HepG2 (cell line): ENCODE data around the gene PREX1. TPM values are rescaled to one million over a fixed set of nuclear protein-coding genes. Genes with fewer than 3 reads are reported as not detected.

ENCODE experiments used
- ATAC-seq: fragments of 200-7000 bp; cut with Tn5 transposase; 3 replicates; pipeline ENCODE4 v1.9.1; 2020; ENCODE audit warnings: mild to moderate bottlenecking, moderate library complexity
- BruUV-seq: library from RNA; stranded (reverse); fragments of 400-500 nt; replicated peaks from 2 replicates; lab custom pipeline; 2021; lab: Mats Ljungman, UMichigan
- CTCF ChIA-PET: fragments of 300-600 bp; formaldehyde crosslinking; extraction: SDS; loops from one replicate; lab custom pipeline; 2021; ENCODE audit warnings: low total read pairs, inconsistent platforms, low intra/inter-chr PET ratio; lab: Yijun Ruan, JAX
- POLR2A ChIA-PET: fragments of 350-600 bp; sonication (Branson Sonifier 250); formaldehyde crosslinking; loops from one replicate; lab custom pipeline; 2020; ENCODE audit warnings: antibody characterized with exemption, inconsistent platforms; lab: Yijun Ruan, JAX
- DNase-seq: peaks from one replicate; pipeline ENCODE4 v3.0.0-alpha.2; 2015; ENCODE audit warnings: low spot score
- FAIRE-seq: peaks from 3 replicates; lab custom pipeline; 2011; peaks lifted over from hg19 to GRCh38; lab: Jason Lieb, UNC
- H2AFZ ChIP-seq: one replicate; pipeline ENCODE4 v1.6.1; 2011; ENCODE audit warnings: low read length, inconsistent platforms
- H3K27ac ChIP-seq: fragments of 300-600 bp; 3 replicates; pipeline ENCODE4 v1.8.0; 2011; ENCODE audit warnings: mixed run types, mild to moderate bottlenecking, mixed read lengths, low read length, inconsistent platforms; ENCODE audit not compliant: insufficient read depth; ENCODE audit errors: extremely low read length
- H3K27me3 ChIP-seq, 2 experiments: fragments of 200-600 bp in 1 of 2; 2 replicates in 1 of 2; 3 replicates in 1 of 2; pipeline versions ENCODE4 v1.6.0 to v1.8.0; 2011; ENCODE audit warnings: low read length in 2 of 2, mild to moderate bottlenecking in 2 of 2, moderate library complexity in 2 of 2, inconsistent platforms in 1 of 2; ENCODE audit not compliant: insufficient read depth in 2 of 2, control insufficient read depth in 1 of 2
- H3K36me3 ChIP-seq, 2 experiments: fragments of 200-600 bp in 1 of 2; replicated peaks in 1 of 2; 2 replicates in 1 of 2; 3 replicates in 1 of 2; pipeline versions ENCODE4 v1.5.1 to v1.8.0; 2011; ENCODE audit warnings: low read length in 2 of 2, inconsistent platforms in 1 of 2; ENCODE audit not compliant: insufficient read depth in 2 of 2, control insufficient read depth in 1 of 2
- H3K4me1 ChIP-seq: 2 replicates; pipeline ENCODE4 v1.5.1; 2012; ENCODE audit warnings: low read length, inconsistent platforms; ENCODE audit not compliant: insufficient read depth
- H3K4me2 ChIP-seq: 2 replicates; pipeline ENCODE4 v1.6.0; 2011; ENCODE audit warnings: low read depth, low read length, inconsistent platforms
- H3K4me3 ChIP-seq, 3 experiments: fragments of 200-600 bp in 1 of 3; sonication (generic), shearing (Covaris generic) in 1 of 3; replicated peaks in 1 of 3; 2 replicates each; pipeline ENCODE4 v1.5.1; 2011 to 2016; ENCODE audit warnings: low read length in 3 of 3, inconsistent platforms in 2 of 3, low read depth in 2 of 3, mild to moderate bottlenecking in 2 of 3, control low read depth in 1 of 3, mixed read lengths in 1 of 3; ENCODE audit not compliant: insufficient read depth in 1 of 3
- H3K79me2 ChIP-seq: one replicate; pipeline ENCODE4 v1.6.1; 2011; ENCODE audit warnings: low read length, inconsistent platforms; ENCODE audit not compliant: insufficient read depth
- H3K9ac ChIP-seq: 2 replicates; pipeline ENCODE4 v1.6.0; 2011; ENCODE audit warnings: mild to moderate bottlenecking, low read depth, low read length, inconsistent platforms; ENCODE audit not compliant: insufficient read depth
- H3K9me3 ChIP-seq: 2 replicates; pipeline ENCODE4 v1.5.1; 2012; ENCODE audit warnings: mild to moderate bottlenecking, low read length
- H4K20me1 ChIP-seq: 2 replicates; pipeline ENCODE4 v1.6.0; 2011; ENCODE audit warnings: inconsistent platforms, mild to moderate bottlenecking, low read length, moderate library complexity; ENCODE audit not compliant: insufficient read depth
- CBFB ChIP-seq: sonication (generic); formaldehyde crosslinking; IDR thresholded peaks from 2 replicates; pipeline ENCODE4 v1.4.0; 2020; ENCODE audit warnings: missing genetic modification reagents
- CCAR2 ChIP-seq: fragments of 200-400 bp; formaldehyde crosslinking; optimal IDR thresholded peaks from 2 replicates; pipeline ENCODE3; 2018; ENCODE audit warnings: low read depth, mild to moderate bottlenecking, low read length, moderate library complexity
- HNF1B ChIP-seq: sonication (generic); formaldehyde crosslinking; IDR thresholded peaks from 2 replicates; pipeline ENCODE4 v1.5.1; 2020; ENCODE audit warnings: mild to moderate bottlenecking, moderate library complexity, missing genetic modification reagents
- KAT8 ChIP-seq: IDR thresholded peaks from 2 replicates; pipeline ENCODE4 v1.6.1; 2016; ENCODE audit warnings: missing genetic modification reagents, missing compliant biosample characterization
- MAFK ChIP-seq, 2 experiments: IDR thresholded peaks in 1 of 2; conservative IDR thresholded peaks in 1 of 2; 2 replicates each; pipeline ENCODE4 v1.6.1; 2011; ENCODE audit warnings: improper control_type of control experiment in 2 of 2, low read length in 2 of 2
- MEF2D ChIP-seq: sonication (generic); formaldehyde crosslinking; IDR thresholded peaks from 2 replicates; pipeline ENCODE4 v1.5.1; 2020; ENCODE audit warnings: mild to moderate bottlenecking, missing genetic modification reagents
- ZNF333 ChIP-seq: sonication (generic); formaldehyde crosslinking; IDR thresholded peaks from 2 replicates; pipeline ENCODE4 v1.4.0; 2020; ENCODE audit warnings: mild to moderate bottlenecking, missing genetic modification reagents, borderline replicate concordance
- ZNF687 ChIP-seq: sonication (generic); formaldehyde crosslinking; IDR thresholded peaks from 2 replicates; pipeline ENCODE4 v1.5.1; 2020; ENCODE audit warnings: mild to moderate bottlenecking, missing genetic modification reagents, moderate library complexity
- ZNF737 ChIP-seq: sonication (generic); formaldehyde crosslinking; IDR thresholded peaks from 2 replicates; pipeline ENCODE4 v1.5.0; 2020; ENCODE audit warnings: missing genetic modification reagents, mild to moderate bottlenecking, borderline replicate concordance
- ZSCAN9 ChIP-seq: IDR thresholded peaks from 2 replicates; pipeline ENCODE4 v1.6.1; 2016; ENCODE audit warnings: borderline replicate concordance
- WGBS: methylation state at CpG from one replicate; pipeline ENCODE4 v1.1.6; 2017; ENCODE audit warnings: low lambda C conversion rate; 5-methylcytosine and 5-hydroxymethylcytosine counted together
- in situ Hi-C: cut with HindIII; loops from 2 replicates; pipeline ENCODE4 v1.10.0; 2017; ENCODE audit warnings: low pct_unique_long_range_greater_than_20kb; ENCODE audit not compliant: extremely low pct_ligation_motif_present
- intact Hi-C: fragments of 100-400 bp; cut with micrococcal nuclease; formaldehyde crosslinking; loops from one replicate; pipeline ENCODE4 v1.10.0; 2022; ENCODE audit not compliant: unreplicated experiment
- polyA plus RNA-seq, 8 experiments: library from polyadenylated mRNA; depleted of rRNA in 3 of 8; stranded (reverse) in 7 of 8; unstranded in 1 of 8; fragments of >200 nt; fragmentation: Illumina TruSeq in 4 of 8; extraction: Trizol in 4 of 8; gene quantifications; 2 replicates each; pipeline versions ENCODE4 v1.2.1 to v1.2.3, GENCODE V29; 2011 to 2016; ENCODE audit warnings: low read depth in 4 of 8, missing spikeins in 1 of 8, mixed read lengths in 1 of 8; ENCODE audit not compliant: insufficient read depth in 1 of 8
- total RNA-seq, 5 experiments: library from RNA; depleted of rRNA; stranded (reverse); fragments of >200 nt; fragmentation: Illumina TruSeq; extraction: Trizol; gene quantifications; 2 replicates each; pipeline ENCODE4 v1.2.3, GENCODE V29; 2016; ENCODE audit warnings: low read depth in 1 of 5

The PREX1 gene
- total and polyA plus RNA-seq, 2 of the 13 experiments (the other 11 are each of a cell fraction or from before 2014, with no cell fraction given): 0.02 to 0.04 TPM

- TF ChIP-seq ZNF687 (CRISPR knock-in tag): peak; percentile 44; the same call in 1 of the 2 replicates
- TF ChIP-seq, all 625 proteins: peak for 64
Observed at GRCh38 chr20:48656661-48657211, 171.1 kb downstream of the PREX1 start (continued).

GRCh38 chr20:48656137-48656536, 171.7 kb downstream of the PREX1 start:
- 6% methylated on average over 8 of the region's 8 CpGs for WGBS
- H3K4me2 ChIP-seq: no peak overlapping the region
- H3K79me2 ChIP-seq: no peaks in the 10 kb centered on the region
- no peak for TF ChIP-seq CCAR2
- TF ChIP-seq ZSCAN9: no peak
- TF ChIP-seq HNF1B (CRISPR knock-in tag): no peak
- no peak for TF ChIP-seq CBFB (CRISPR knock-in tag)
- no peak for TF ChIP-seq MEF2D
- TF ChIP-seq MAFK (conservative IDR thresholded peaks at IDR 0.05 in 1 of 2, IDR thresholded peaks at IDR 0.05 in 1 of 2; ENCODE audit: low read length in 2 of 2): no peak
- 0 out of 2 replicates have a peak, but pooled peaks have one; percentile 0 for TF ChIP-seq ZNF333 (CRISPR knock-in tag)
- TF ChIP-seq KAT8 (CRISPR knock-in tag): no peak
- no peak for TF ChIP-seq ZNF737 (CRISPR knock-in tag)
- TF ChIP-seq, all 625 proteins: peak for 1
- no peaks in the 10 kb centered on the region for H3K4me1 ChIP-seq
- no TSS peak for BruUV-seq
- no peak overlapping the region for H3K27ac ChIP-seq
- ChIA-PET POLR2A (no interaction called here), CTCF (interaction anchor here (1.4 to 4.8 kb wide), 3 partner anchors 67 to 252 kb away, joined by 3 to 173 read pairs (median 29); no protein-coding TSS in a partner anchor)
- no peak for ATAC-seq
- H4K20me1 ChIP-seq: peaks cover 3% of the 10 kb centered on the region; the same call in 1 of the 2 replicates
- intact Hi-C loops: no loop called here
- in situ Hi-C loops: loop anchor here (5.0 kb wide), 2 partner anchors 66 to 251 kb away; no protein-coding TSS in a partner anchor
- H3K9ac ChIP-seq: no peak overlapping the region
- no peak for FAIRE-seq
- H3K27me3 ChIP-seq: peaks cover 0 to 35% of the 10 kb centered on the region in 2 experiments; a peak in 2 of 5 replicates
- no peak overlapping the region for H3K4me3 ChIP-seq
- no peak for DNase-seq
- peaks cover 7% of the 10 kb centered on the region; the same call in 1 of the 2 replicates for H3K9me3 ChIP-seq
- no peak overlapping the region for H2AFZ ChIP-seq
- H3K36me3 ChIP-seq: no peaks in the 10 kb centered on the region
